ENCODE data around the gene PARVB.

GRCh38 chr22:44157916-44158618 lies 134.0 kb downstream of the PARVB start:
- TF ChIP-seq CTCF (optimal IDR thresholded peaks at IDR 0.05 in 1 of 3, IDR thresholded peaks at IDR 0.05 in 1 of 3, conservative IDR thresholded peaks at IDR 0.05 in 1 of 3; ENCODE audit: extremely low read depth in 1 of 3, insufficient read depth in 2 of 3, low read length in 3 of 3): no peak
- TF ChIP-seq EZH2 (IDR thresholded peaks at IDR 0.05; ENCODE audit: low read length): no peak
